Smooth muscle cell (in vitro differentiated cells): ENCODE measurements around the gene ZSCAN10. TPM values are rescaled to one million over a fixed set of nuclear protein-coding genes. Genes with fewer than 3 reads are reported as not detected.
A peak's percentile ranks its signal among the peaks of the same experiment; 100 is the strongest.

ENCODE experiments used
- DNase-seq: peaks from one replicate; lab custom pipeline; 2025; ENCODE audit not compliant: unreplicated experiment; lab: John Stamatoyannopoulos, UW
- H2AFZ ChIP-seq: fragments of 200-600 bp; sonication (generic); 2 replicates; pipeline ENCODE4 v1.6.0; 2016; ENCODE audit warnings: antibody characterized with exemption, low read depth, mild to moderate bottlenecking
- H3F3A ChIP-seq: fragments of 200-600 bp; sonication (generic); 2 replicates; pipeline ENCODE4 v1.6.0; 2017; ENCODE audit warnings: antibody characterized with exemption, low read depth
- H3K27ac ChIP-seq: fragments of 200-600 bp; sonication (generic); 2 replicates; pipeline ENCODE4 v1.5.1; 2016; ENCODE audit warnings: low read depth, mild to moderate bottlenecking
- H3K27me3 ChIP-seq: fragments of 200-600 bp; sonication (generic); 2 replicates; pipeline ENCODE4 v1.6.1; 2016; ENCODE audit warnings: low read depth, mild to moderate bottlenecking
- H3K36me3 ChIP-seq: fragments of 200-600 bp; sonication (generic); 2 replicates; pipeline ENCODE4 v1.5.1; 2016; ENCODE audit warnings: low read depth
- H3K4me1 ChIP-seq: fragments of 200-600 bp; sonication (generic); 2 replicates; pipeline ENCODE4 v1.5.1; 2016; ENCODE audit warnings: low read depth
- H3K4me2 ChIP-seq: fragments of 200-600 bp; sonication (generic); 2 replicates; pipeline ENCODE4 v1.6.0; 2016; ENCODE audit warnings: mild to moderate bottlenecking
- H3K4me3 ChIP-seq: fragments of 200-600 bp; sonication (generic); 2 replicates; pipeline ENCODE4 v1.5.1; 2016; ENCODE audit warnings: mild to moderate bottlenecking
- H3K79me2 ChIP-seq: fragments of 200-600 bp; sonication (generic); 2 replicates; pipeline ENCODE4 v1.6.0; 2016; ENCODE audit warnings: low read depth, mild to moderate bottlenecking
- H3K9ac ChIP-seq: fragments of 200-600 bp; sonication (generic); 2 replicates; pipeline ENCODE4 v1.6.0; 2016; ENCODE audit warnings: low read depth
- H3K9me3 ChIP-seq: fragments of 200-600 bp; sonication (generic); replicated peaks from 2 replicates; pipeline ENCODE4 v1.5.1; 2016; ENCODE audit warnings: low read depth
- H4K20me1 ChIP-seq: fragments of 200-600 bp; sonication (generic); 2 replicates; pipeline ENCODE4 v1.6.0; 2016; ENCODE audit warnings: low read depth
- WGBS: methylation state at CpG from one replicate; pipeline ENCODE4 v1.1.7; 2016; ENCODE audit warnings: low lambda C conversion rate; 5-methylcytosine and 5-hydroxymethylcytosine counted together
- polyA plus RNA-seq: library from polyadenylated mRNA; unstranded; fragments of >200 nt; fragmentation: Nextera tagmentation; extraction: Ambion mirVana; gene quantifications from 2 replicates; pipeline ENCODE4 v1.2.1, GENCODE V29; 2016
- total RNA-seq: library from RNA; depleted of rRNA; stranded (reverse); fragments of >200 nt; gene quantifications from 2 replicates; pipeline ENCODE4 v1.2.3, GENCODE V29; 2014
- TF ChIP-seq, protein P1 (sequence below): fragments of 200-600 bp; sonication (generic); IDR thresholded peaks from 2 replicates; pipeline ENCODE4 v1.5.1; 2017; ENCODE audit warnings: borderline replicate concordance, mild to moderate bottlenecking, antibody characterized with exemption; ENCODE audit not compliant: insufficient read depth, poor library complexity, severe bottlenecking

Gene ZSCAN10
- total and polyA plus RNA-seq, 2 experiments from 2014 or later, result not detected

DNA sequence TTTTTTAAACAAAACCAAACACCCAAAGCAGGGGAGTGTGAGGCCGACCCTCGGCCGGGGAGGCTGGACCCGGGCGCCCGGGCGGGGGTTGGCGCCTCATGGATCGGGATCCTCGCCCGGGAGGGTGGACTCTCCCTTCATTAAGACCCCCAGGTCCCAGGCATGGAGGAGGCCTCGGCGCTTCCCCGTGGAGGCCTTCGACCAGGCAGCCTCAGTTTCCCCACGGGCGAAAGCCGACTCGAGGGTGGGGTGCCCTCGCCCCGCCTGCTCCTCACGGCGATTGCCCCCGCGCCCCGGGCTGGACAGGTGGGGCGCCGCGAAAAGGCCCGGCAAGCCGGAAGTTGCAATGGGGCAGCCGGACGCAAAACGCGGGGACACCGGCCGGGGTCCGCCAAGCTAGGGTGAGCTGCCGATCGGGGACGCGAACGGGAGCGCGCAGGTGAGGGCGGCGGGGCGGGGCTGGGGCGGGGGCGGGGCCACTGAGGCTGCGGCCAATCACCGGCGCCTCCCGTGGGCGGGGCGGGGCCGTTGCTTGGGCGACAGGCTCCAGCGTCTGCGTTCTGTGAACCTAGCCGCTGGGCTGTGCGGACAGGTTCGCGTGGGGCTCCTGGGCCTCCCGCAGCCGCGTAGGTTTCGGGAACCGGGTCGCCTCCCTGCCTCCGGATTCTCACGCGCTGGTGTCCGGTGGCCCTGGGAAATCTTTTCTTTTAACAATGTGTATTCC lies 7.3 kb upstream of the ZSCAN10 start:
- H4K20me1 ChIP-seq, result no peaks in the 10 kb centered on the region
- peak overlapping the region; percentile 11 for H3K27ac ChIP-seq
- no peaks in the 10 kb centered on the region for H3K79me2 ChIP-seq
- H3K9ac ChIP-seq, result peak overlapping the region; percentile 69
- H3K4me3 ChIP-seq, result peak overlapping the region; percentile 84
- H3K27me3 ChIP-seq, result no peaks in the 10 kb centered on the region
- H3K36me3 ChIP-seq, result no peaks in the 10 kb centered on the region
- H3K4me1 ChIP-seq, result peaks cover 13% of the 10 kb centered on the region
- H3F3A ChIP-seq, result no peaks in the 10 kb centered on the region
- TF ChIP-seq, protein P1, sequence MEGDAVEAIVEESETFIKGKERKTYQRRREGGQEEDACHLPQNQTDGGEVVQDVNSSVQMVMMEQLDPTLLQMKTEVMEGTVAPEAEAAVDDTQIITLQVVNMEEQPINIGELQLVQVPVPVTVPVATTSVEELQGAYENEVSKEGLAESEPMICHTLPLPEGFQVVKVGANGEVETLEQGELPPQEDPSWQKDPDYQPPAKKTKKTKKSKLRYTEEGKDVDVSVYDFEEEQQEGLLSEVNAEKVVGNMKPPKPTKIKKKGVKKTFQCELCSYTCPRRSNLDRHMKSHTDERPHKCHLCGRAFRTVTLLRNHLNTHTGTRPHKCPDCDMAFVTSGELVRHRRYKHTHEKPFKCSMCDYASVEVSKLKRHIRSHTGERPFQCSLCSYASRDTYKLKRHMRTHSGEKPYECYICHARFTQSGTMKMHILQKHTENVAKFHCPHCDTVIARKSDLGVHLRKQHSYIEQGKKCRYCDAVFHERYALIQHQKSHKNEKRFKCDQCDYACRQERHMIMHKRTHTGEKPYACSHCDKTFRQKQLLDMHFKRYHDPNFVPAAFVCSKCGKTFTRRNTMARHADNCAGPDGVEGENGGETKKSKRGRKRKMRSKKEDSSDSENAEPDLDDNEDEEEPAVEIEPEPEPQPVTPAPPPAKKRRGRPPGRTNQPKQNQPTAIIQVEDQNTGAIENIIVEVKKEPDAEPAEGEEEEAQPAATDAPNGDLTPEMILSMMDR, result no peak
- H3K9me3 ChIP-seq, result no peaks in the 10 kb centered on the region
- 1% methylated on average over 54 of the region's 74 CpGs for WGBS
- H3K4me2 ChIP-seq, result peak overlapping the region; percentile 95
- peak overlapping the region; percentile 93 for H2AFZ ChIP-seq
- DNase-seq, result peak; percentile 69

DNA sequence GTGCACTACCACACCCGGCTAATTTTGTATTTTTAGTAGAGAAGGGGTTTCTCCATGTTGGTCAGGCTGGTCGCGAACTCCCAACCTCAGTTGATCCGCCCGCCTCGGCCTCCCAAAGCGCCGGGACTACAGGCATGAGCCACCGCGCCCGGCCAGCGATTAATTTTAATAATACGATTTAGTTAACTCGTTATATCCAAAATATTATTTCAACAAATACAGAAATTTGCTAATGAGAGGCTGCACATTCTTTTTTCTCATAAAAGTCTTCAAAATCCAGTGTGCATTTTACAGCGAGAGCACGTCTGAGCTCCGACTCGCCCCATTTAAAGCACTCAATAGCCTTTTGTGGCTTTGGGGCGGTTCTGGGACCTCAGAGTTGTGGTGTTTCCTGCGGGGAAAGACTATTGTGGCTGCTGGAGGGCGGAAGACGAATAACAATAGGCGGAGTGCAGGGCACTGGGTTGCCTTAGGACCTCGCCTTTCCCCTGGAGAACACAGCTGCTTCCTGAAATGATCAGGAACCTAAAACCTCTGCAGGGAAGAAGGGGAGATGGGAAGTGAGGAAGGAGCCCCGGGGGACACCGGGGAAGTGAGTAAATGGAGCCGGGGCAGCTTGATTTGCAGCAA lies 2.9 kb upstream of the ZSCAN10 start:
- Histone ChIP-seq H3K79me2 (no peaks in the 10 kb centered on the region), H3K27me3 (no peaks in the 10 kb centered on the region), H3K27ac (no peak overlapping the region), H2AFZ (peak overlapping the region; percentile 73), H3K4me1 (peaks cover 21% of the 10 kb centered on the region), H3K9me3 (no peaks in the 10 kb centered on the region), H3K9ac (no peak overlapping the region), H3F3A (no peaks in the 10 kb centered on the region), H3K4me2 (peak overlapping the region; percentile 31), H3K36me3 (no peaks in the 10 kb centered on the region), H3K4me3 (no peak overlapping the region), H4K20me1 (no peaks in the 10 kb centered on the region)
- TF ChIP-seq, protein P1, result no peak
- WGBS, result 37% methylated on average over 27 of the region's 27 CpGs
- DNase-seq, result no peak

DNA sequence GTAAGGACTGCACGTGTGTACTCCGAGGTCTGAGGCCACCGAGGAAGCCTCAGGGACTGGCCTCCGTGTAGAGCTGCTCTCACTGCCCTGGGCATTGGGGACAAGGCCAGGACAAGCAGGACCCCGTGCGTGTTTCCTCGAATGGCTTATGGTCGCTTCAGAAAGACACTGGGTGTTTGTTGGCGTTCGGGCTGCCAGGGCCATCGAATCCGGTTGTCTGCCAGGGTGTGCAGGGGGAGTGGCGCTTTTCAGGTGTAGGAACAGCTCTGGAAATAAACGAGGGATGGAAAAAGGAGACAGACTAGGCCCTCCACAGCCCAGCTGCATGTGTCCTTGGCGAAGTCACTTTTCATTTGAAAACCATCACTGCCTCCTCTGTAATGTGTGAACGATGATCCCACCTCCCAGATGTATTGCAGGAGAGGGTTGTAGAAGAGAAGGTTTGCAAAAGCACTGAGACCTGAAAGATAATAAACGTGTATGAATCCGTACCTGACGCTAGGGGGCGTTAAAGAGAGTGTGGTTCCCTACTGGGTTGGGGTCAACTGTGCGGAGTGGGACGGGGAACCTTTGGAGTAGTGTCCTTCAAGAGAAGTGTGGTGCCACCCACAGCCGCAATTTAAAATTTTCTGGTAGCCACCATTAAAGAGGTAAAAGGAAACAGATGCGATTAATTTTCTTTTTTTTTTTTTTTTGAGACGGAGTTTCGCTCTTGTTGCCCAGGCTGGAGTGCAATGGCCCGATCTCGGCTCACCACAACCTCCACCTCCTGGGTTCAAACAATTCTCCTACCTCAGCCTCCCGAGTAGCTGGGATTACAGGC lies 2.1 kb upstream of the ZSCAN10 start:
- Histone ChIP-seq H2AFZ (no peak overlapping the region), H4K20me1 (no peaks in the 10 kb centered on the region), H3K36me3 (no peaks in the 10 kb centered on the region), H3K27me3 (no peaks in the 10 kb centered on the region), H3K4me2 (no peak overlapping the region), H3K9me3 (no peaks in the 10 kb centered on the region), H3K27ac (no peak overlapping the region), H3F3A (no peaks in the 10 kb centered on the region), H3K4me3 (no peak overlapping the region), H3K4me1 (peaks cover 18% of the 10 kb centered on the region), H3K9ac (no peak overlapping the region), H3K79me2 (no peaks in the 10 kb centered on the region)
- TF ChIP-seq, protein P1, result peak; percentile 69
- no peak for DNase-seq
- WGBS, result 62% methylated on average over 26 of the region's 29 CpGs
